Osteoblast (primary cell): ENCODE data around the gene EXTL2. TPM values are rescaled to one million over a fixed set of nuclear protein-coding genes. Genes with fewer than 3 reads are reported as not detected.

Experiments
- DNase-seq: peaks from one replicate; pipeline ENCODE4 v3.0.0; 2011; ENCODE audit warnings: low spot score, mixed read lengths; ENCODE audit not compliant: insufficient read length; ENCODE audit errors: missing footprints
- H2AFZ ChIP-seq: 2 replicates; pipeline ENCODE4 v1.6.0; 2011; ENCODE audit warnings: mild to moderate bottlenecking, low read length
- H3K27ac ChIP-seq: 2 replicates; pipeline ENCODE4 v1.5.1; 2011; ENCODE audit warnings: mild to moderate bottlenecking, low read depth, low read length, moderate library complexity
- H3K27me3 ChIP-seq: 2 replicates; pipeline ENCODE4 v1.6.0; 2012; ENCODE audit warnings: mild to moderate bottlenecking, control low read depth, inconsistent platforms, low read length, moderate library complexity; ENCODE audit not compliant: insufficient read depth
- H3K36me3 ChIP-seq: 2 replicates; pipeline ENCODE4 v1.5.1; 2011; ENCODE audit warnings: mild to moderate bottlenecking, low read length, control low read depth, moderate library complexity; ENCODE audit not compliant: insufficient read depth
- H3K4me1 ChIP-seq: 2 replicates; pipeline ENCODE4 v1.5.1; 2011; ENCODE audit warnings: mild to moderate bottlenecking, low read length, control low read depth, moderate library complexity; ENCODE audit not compliant: insufficient read depth
- H3K4me2 ChIP-seq: 2 replicates; pipeline ENCODE4 v1.6.0; 2011; ENCODE audit warnings: mild to moderate bottlenecking, low read length; ENCODE audit not compliant: insufficient read depth
- H3K4me3 ChIP-seq: fragments of 200-600 bp; sonication (generic); 3 replicates; pipeline ENCODE4 v1.5.1; 2012; ENCODE audit warnings: mild to moderate bottlenecking, low read length, inconsistent platforms; ENCODE audit not compliant: insufficient read depth
- H3K79me2 ChIP-seq: 2 replicates; pipeline ENCODE4 v1.6.0; 2012; ENCODE audit warnings: mild to moderate bottlenecking, low read length, control low read depth, inconsistent platforms; ENCODE audit not compliant: insufficient read depth
- H3K9me3 ChIP-seq: 2 replicates; pipeline ENCODE4 v1.5.1; 2011; ENCODE audit warnings: low read depth, low read length, control low read depth
- H4K20me1 ChIP-seq: 2 replicates; pipeline ENCODE4 v1.6.0; 2012; ENCODE audit warnings: mild to moderate bottlenecking, low read length, control low read depth; ENCODE audit not compliant: insufficient read depth
- CTCF ChIP-seq: IDR thresholded peaks from 2 replicates; pipeline ENCODE4 v1.5.1; 2011; ENCODE audit warnings: mild to moderate bottlenecking, low read depth, low read length, moderate library complexity; ENCODE audit errors: extremely low read depth
- total RNA-seq: library from RNA; depleted of rRNA; stranded (reverse); fragments of >200 nt; gene quantifications from 2 replicates; pipeline ENCODE4 v1.2.3, GENCODE V29; 2012

The EXTL2 gene
- total RNA-seq, 1 donor: 36.2 TPM

DNA sequence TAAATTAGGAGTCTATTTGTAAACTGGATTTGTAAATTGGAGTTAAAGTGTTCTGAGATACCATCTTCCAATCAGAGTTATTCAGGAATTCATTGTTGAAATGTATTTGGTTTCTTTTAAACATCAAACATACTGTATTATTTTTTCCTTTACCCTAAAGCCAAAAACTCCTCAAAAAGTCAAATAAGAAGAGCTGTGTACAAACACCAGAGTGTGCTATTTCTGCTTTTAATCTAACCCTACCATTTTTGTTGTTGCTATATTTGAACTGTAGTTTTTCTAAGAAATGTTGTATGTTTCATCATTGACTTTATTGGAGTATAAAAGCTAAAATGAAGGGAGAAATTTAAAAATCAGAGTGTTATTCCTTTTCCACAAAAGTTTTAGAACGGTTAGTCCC is 37.1 kb upstream of the EXTL2 start:
- Histone ChIP-seq H3K4me1 (no peaks in the 10 kb centered on the region), H3K4me3 (no peak overlapping the region), H3K36me3 (peaks cover 5% of the 10 kb centered on the region), H3K27ac (no peak overlapping the region), H4K20me1 (no peaks in the 10 kb centered on the region), H3K27me3 (no peaks in the 10 kb centered on the region), H3K79me2 (peaks cover 2% of the 10 kb centered on the region), H3K9me3 (no peaks in the 10 kb centered on the region), H2AFZ (no peak overlapping the region), H3K4me2 (no peak overlapping the region)
- TF ChIP-seq CTCF: peak; percentile 15
- DNase-seq: no peak

DNA sequence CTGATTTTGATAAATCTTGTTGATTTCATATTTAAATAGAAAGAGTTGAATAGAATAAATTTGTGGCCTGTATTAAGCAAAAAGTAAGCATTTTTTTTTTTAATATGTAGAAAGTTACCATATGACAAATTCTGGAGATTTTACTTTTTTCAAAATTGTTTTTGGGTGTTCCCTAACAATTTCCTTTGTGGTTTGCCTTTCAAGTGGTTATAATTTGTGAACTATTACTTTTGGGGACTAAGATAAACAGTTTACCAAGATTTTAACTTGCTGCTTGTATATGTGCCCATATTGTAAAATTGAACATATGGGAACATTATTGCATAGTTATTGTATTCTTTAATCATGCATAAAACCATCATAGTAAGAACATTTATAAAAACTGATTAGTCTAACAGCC is 35.9 kb upstream of the EXTL2 start:
- Histone ChIP-seq H3K4me1 (no peaks in the 10 kb centered on the region), H3K27me3 (no peaks in the 10 kb centered on the region), H3K79me2 (peaks cover 2% of the 10 kb centered on the region), H2AFZ (no peak overlapping the region), H4K20me1 (no peaks in the 10 kb centered on the region), H3K36me3 (peaks cover 10% of the 10 kb centered on the region), H3K9me3 (no peaks in the 10 kb centered on the region), H3K4me2 (no peak overlapping the region), H3K4me3 (no peak overlapping the region), H3K27ac (no peak overlapping the region)
- TF ChIP-seq CTCF: no peak
- no peak for DNase-seq

GRCh38 chr1:100928128-100928527 is 33.5 kb upstream of the EXTL2 start:
- Histone ChIP-seq H3K27me3 (no peaks in the 10 kb centered on the region), H4K20me1 (no peaks in the 10 kb centered on the region), H3K4me3 (no peak overlapping the region), H3K4me2 (no peak overlapping the region), H3K9me3 (no peaks in the 10 kb centered on the region), H2AFZ (no peak overlapping the region), H3K36me3 (peaks cover 18% of the 10 kb centered on the region), H3K4me1 (no peaks in the 10 kb centered on the region), H3K79me2 (peaks cover 3% of the 10 kb centered on the region), H3K27ac (no peak overlapping the region)
- no peak for DNase-seq
- TF ChIP-seq CTCF: no peak

GRCh38 chr1:100927276-100927675 is 32.6 kb upstream of the EXTL2 start:
- H3K27ac ChIP-seq: no peak overlapping the region
- H3K36me3 ChIP-seq: peaks cover 23% of the 10 kb centered on the region
- H4K20me1 ChIP-seq: no peaks in the 10 kb centered on the region
- DNase-seq: no peak
- H3K4me2 ChIP-seq: no peak overlapping the region
- no peaks in the 10 kb centered on the region for H3K4me1 ChIP-seq
- peaks cover 3% of the 10 kb centered on the region for H3K79me2 ChIP-seq
- H3K4me3 ChIP-seq: no peak overlapping the region
- no peaks in the 10 kb centered on the region for H3K27me3 ChIP-seq
- H2AFZ ChIP-seq: no peak overlapping the region
- H3K9me3 ChIP-seq: no peaks in the 10 kb centered on the region
- TF ChIP-seq CTCF: no peak
